Measurements from ENCODE around the gene UBR4. TPM values are rescaled to one million over a fixed set of nuclear protein-coding genes. Genes with fewer than 3 reads are reported as not detected.

The UBR4 gene
- total and polyA plus RNA-seq, 10 of the 15 experiments (the other 5 are each of a cell fraction or from before 2014, with no cell fraction given) = 34.2 to 124 (median 56.2) TPM

- H3K4me2 ChIP-seq (ENCODE audit: control insufficient read depth, insufficient read depth) = no peak overlapping the region
- H3K79me2 ChIP-seq (ENCODE audit: control insufficient read depth, insufficient read depth, low read length) = no peaks in the 10 kb centered on the region
- WGBS (ENCODE audit: insufficient coverage, insufficient replicate concordance, low lambda C conversion rate, missing lambda C conversion rate) = 34% methylated on average over 16 of the region's 16 CpGs
- H3K36me3 ChIP-seq (ENCODE audit: control insufficient read depth in 2 of 2, insufficient read depth in 2 of 2, low read length in 1 of 2) = no peaks in the 10 kb centered on the region
- FAIRE-seq (no peak), ATAC-seq (no peak), DNase-seq (ENCODE audit: low read depth, low spot score) (no peak)
- H3K4me1 ChIP-seq (ENCODE audit: control insufficient read depth, insufficient read depth, low read length) = no peaks in the 10 kb centered on the region
- H3K9ac ChIP-seq (ENCODE audit: control insufficient read depth, insufficient read depth, low read length) = no peak overlapping the region
- intact Hi-C loops (cut with micrococcal nuclease; ENCODE audit: unreplicated experiment) = no loop called here
- H3K27ac ChIP-seq (ENCODE audit: control insufficient read depth, insufficient read depth) = no peak overlapping the region
- ChIA-PET CTCF (no interaction called here), RAD21 (ENCODE audit: unreplicated experiment) (no interaction called here), POLR2A (no interaction called here), SMC1A (ENCODE audit: uncharacterized antibody, unreplicated experiment) (no interaction called here)
- no TSS peak for BruUV-seq (replicated peaks)
- H3K27me3 ChIP-seq (replicated peaks in 1 of 2; ENCODE audit: control insufficient read depth in 2 of 2, insufficient read depth in 2 of 2, low read length in 1 of 2) = no peaks in the 10 kb centered on the region
- no peak overlapping the region for H2AFZ ChIP-seq (ENCODE audit: control insufficient read depth, low read depth, low read length)
- H3K4me3 ChIP-seq = no peak overlapping the region
- H3K9me3 ChIP-seq (replicated peaks; ENCODE audit: control insufficient read depth, insufficient read depth, low read length) = no peaks in the 10 kb centered on the region; the same call in 2 of the 3 replicates
- TF ChIP-seq ATF2 (IDR thresholded peaks at IDR 0.05; ENCODE audit: low read length) (no peak), KAT2A (conservative IDR thresholded peaks at IDR 0.05; ENCODE audit: control insufficient read depth, low read depth, low read length) (no peak), TCF7 (IDR thresholded peaks at IDR 0.05; ENCODE audit: borderline replicate concordance) (no peak), MLLT1 (IDR thresholded peaks at IDR 0.05) (no peak), ZNF24 (IDR thresholded peaks at IDR 0.05) (no peak), REST (IDR thresholded peaks at IDR 0.05; ENCODE audit: low read depth, low read length) (no peak), SUPT20H (IDR thresholded peaks at IDR 0.05; ENCODE audit: borderline replicate concordance, control insufficient read depth, low read depth, low read length) (no peak), SMC3 (IDR thresholded peaks at IDR 0.05; ENCODE audit: borderline replicate concordance, low read length) (no peak), RB1 (IDR thresholded peaks at IDR 0.05; ENCODE audit: borderline replicate concordance) (no peak), SIN3A (IDR thresholded peaks at IDR 0.05; ENCODE audit: low read depth, low read length) (no peak), HDAC6 (IDR thresholded peaks at IDR 0.05; ENCODE audit: unreplicated experiment) (no peak), SRF (IDR thresholded peaks at IDR 0.05; ENCODE audit: low read depth in 2 of 2, low read length in 2 of 2) (no peak)
- TF ChIP-seq, protein P1, sequence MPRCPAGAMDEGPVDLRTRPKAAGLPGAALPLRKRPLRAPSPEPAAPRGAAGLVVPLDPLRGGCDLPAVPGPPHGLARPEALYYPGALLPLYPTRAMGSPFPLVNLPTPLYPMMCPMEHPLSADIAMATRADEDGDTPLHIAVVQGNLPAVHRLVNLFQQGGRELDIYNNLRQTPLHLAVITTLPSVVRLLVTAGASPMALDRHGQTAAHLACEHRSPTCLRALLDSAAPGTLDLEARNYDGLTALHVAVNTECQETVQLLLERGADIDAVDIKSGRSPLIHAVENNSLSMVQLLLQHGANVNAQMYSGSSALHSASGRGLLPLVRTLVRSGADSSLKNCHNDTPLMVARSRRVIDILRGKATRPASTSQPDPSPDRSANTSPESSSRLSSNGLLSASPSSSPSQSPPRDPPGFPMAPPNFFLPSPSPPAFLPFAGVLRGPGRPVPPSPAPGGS (IDR thresholded peaks at IDR 0.05; ENCODE audit: borderline replicate concordance, insufficient read depth, low read depth, low read length, poor library complexity, severe bottlenecking) = no peak
- in situ Hi-C loops (cut with MboI) = no loop called here
- no peaks in the 10 kb centered on the region for H4K20me1 ChIP-seq (ENCODE audit: control insufficient read depth, insufficient read depth)
These were observed 144.4 kb downstream of the UBR4 start for GRCh38 chr1:19065526-19066247.

Data from GM12878 (cell line).